C4-2B (cell line): ENCODE data around the gene TMPRSS6.
A peak's percentile ranks its signal among the peaks of the same experiment; 100 is the strongest.

Experiments used
- H3K27ac ChIP-seq: fragments of 450-650 bp; 2 replicates; pipeline ENCODE4 v1.5.1; 2017
- CTCF ChIP-seq: fragments of 450-650 bp; conservative IDR thresholded peaks from 2 replicates; pipeline ENCODE4 v1.5.1; 2017; ENCODE audit warnings: mild to moderate bottlenecking
- ZFX ChIP-seq: fragments of 450-650 bp; IDR thresholded peaks from 2 replicates; pipeline ENCODE4 v1.6.1; 2017

The TMPRSS6 gene

GRCh38 chr22:37053310-37054055 lies 56.0 kb downstream of the TMPRSS6 start:
- TF ChIP-seq ZFX (no peak), CTCF (no peak)
- H3K27ac ChIP-seq: no peak overlapping the region

- TF ChIP-seq CTCF (no peak), ZFX (no peak)
- H3K27ac ChIP-seq: no peak overlapping the region
Measured at GRCh38 chr22:37052386-37053309, 56.9 kb downstream of the TMPRSS6 start.

GRCh38 chr22:37051391-37052385 lies 57.8 kb downstream of the TMPRSS6 start, which contains the start of gene KCTD17:
TSS of gene KCTD17 (plus strand) at chr22:37051742. CDS start at chr22:37051761, 19 bp downstream.
- H3K27ac ChIP-seq: peak within 1 kb of the TSS; percentile 23; the same call in 1 of the 2 replicates
- TF ChIP-seq ZFX (no peak; the same call in 1 of the 2 replicates), CTCF (no peak)

GRCh38 chr22:37050913-37051312 lies 58.6 kb downstream of the TMPRSS6 start:
- no peak for TF ChIP-seq CTCF
- no peak overlapping the region for H3K27ac ChIP-seq

- no peak for TF ChIP-seq ZFX
- TF ChIP-seq CTCF: no peak
- no peak overlapping the region for H3K27ac ChIP-seq
Measured at GRCh38 chr22:37049224-37049623, 60.3 kb downstream of the TMPRSS6 start.

GRCh38 chr22:37048133-37048532 lies 61.4 kb downstream of the TMPRSS6 start:
- no peak for TF ChIP-seq ZFX
- TF ChIP-seq CTCF: no peak
- H3K27ac ChIP-seq: no peak overlapping the region
